HepG2 (cell line): ENCODE results near the gene LBX2. TPM values are rescaled to one million over a fixed set of nuclear protein-coding genes. Genes with fewer than 3 reads are reported as not detected.

Experiments
- GZF1 ChIP-seq: sonication (generic); formaldehyde crosslinking; IDR thresholded peaks from 2 replicates; pipeline ENCODE4 v1.5.1; 2020; ENCODE audit warnings: mild to moderate bottlenecking, missing genetic modification reagents
- HOXA7 ChIP-seq: sonication (generic); formaldehyde crosslinking; IDR thresholded peaks from 2 replicates; pipeline ENCODE4 v1.8.1; 2022; ENCODE audit warnings: mild to moderate bottlenecking, missing genetic modification reagents, moderate library complexity
- KAT7 ChIP-seq: IDR thresholded peaks from 2 replicates; pipeline ENCODE4 v1.6.1; 2018; ENCODE audit warnings: borderline replicate concordance, missing compliant biosample characterization
- KDM3A ChIP-seq: IDR thresholded peaks from 2 replicates; pipeline ENCODE4 v1.6.1; 2018; ENCODE audit warnings: low read depth, missing compliant biosample characterization
- MYPOP ChIP-seq: sonication (generic); formaldehyde crosslinking; IDR thresholded peaks from 2 replicates; pipeline ENCODE4 v1.8.1; 2023; ENCODE audit warnings: mild to moderate bottlenecking, moderate library complexity, missing genetic modification reagents
- ONECUT2 ChIP-seq: sonication (generic); formaldehyde crosslinking; IDR thresholded peaks from 2 replicates; pipeline ENCODE4 v1.4.0; 2020; ENCODE audit warnings: missing genetic modification reagents
- ZC3H4 ChIP-seq: sonication (generic); formaldehyde crosslinking; IDR thresholded peaks from 2 replicates; pipeline ENCODE4 v1.4.0; 2020; ENCODE audit warnings: missing genetic modification reagents, borderline replicate concordance
- ZFP62 ChIP-seq: sonication (generic); formaldehyde crosslinking; IDR thresholded peaks from 2 replicates; pipeline ENCODE4 v1.4.0; 2020; ENCODE audit warnings: missing genetic modification reagents
- ZNF567 ChIP-seq: sonication (generic); formaldehyde crosslinking; IDR thresholded peaks from 2 replicates; pipeline ENCODE4 v1.8.1; 2023; ENCODE audit warnings: mild to moderate bottlenecking, missing genetic modification reagents, borderline replicate concordance
- ZNF772 ChIP-seq: sonication (generic); formaldehyde crosslinking; IDR thresholded peaks from 2 replicates; pipeline ENCODE4 v1.5.0; 2020; ENCODE audit warnings: mild to moderate bottlenecking, missing genetic modification reagents
- ZNF782 ChIP-seq: sonication (generic); formaldehyde crosslinking; IDR thresholded peaks from 2 replicates; pipeline ENCODE4 v1.4.0; 2020; ENCODE audit warnings: missing genetic modification reagents, mild to moderate bottlenecking, borderline replicate concordance
- polyA plus RNA-seq, 8 experiments: library from polyadenylated mRNA; depleted of rRNA in 3 of 8; stranded (reverse) in 7 of 8; unstranded in 1 of 8; fragments of >200 nt; fragmentation: Illumina TruSeq in 4 of 8; extraction: Trizol in 4 of 8; gene quantifications; 2 replicates each; pipeline versions ENCODE4 v1.2.1 to v1.2.3, GENCODE V29; 2011 to 2016; ENCODE audit warnings: low read depth in 4 of 8, missing spikeins in 1 of 8, mixed read lengths in 1 of 8; ENCODE audit not compliant: insufficient read depth in 1 of 8
- total RNA-seq, 5 experiments: library from RNA; depleted of rRNA; stranded (reverse); fragments of >200 nt; fragmentation: Illumina TruSeq; extraction: Trizol; gene quantifications; 2 replicates each; pipeline ENCODE4 v1.2.3, GENCODE V29; 2016; ENCODE audit warnings: low read depth in 1 of 5
- TF ChIP-seq, protein P1 (sequence below): sonication (generic); formaldehyde crosslinking; IDR thresholded peaks from one replicate; pipeline ENCODE4 v1.5.1; 2020; ENCODE audit warnings: mild to moderate bottlenecking, missing genetic modification reagents; ENCODE audit errors: not compliant biosample characterization
- TF ChIP-seq, protein P2 (sequence below): sonication (generic); formaldehyde crosslinking; IDR thresholded peaks from 2 replicates; pipeline ENCODE4 v1.5.1; 2020; ENCODE audit warnings: missing genetic modification reagents, mild to moderate bottlenecking, borderline replicate concordance
- TF ChIP-seq, protein P3 (sequence below): sonication (generic); formaldehyde crosslinking; IDR thresholded peaks from 2 replicates; pipeline ENCODE4 v1.4.0; 2020; ENCODE audit warnings: mild to moderate bottlenecking, missing genetic modification reagents

Gene LBX2
- total and polyA plus RNA-seq, 2 of the 13 experiments (the other 11 are each of a cell fraction or from before 2014, with no cell fraction given): 6.4 to 8.1 TPM

GRCh38 chr2:74499267-74499939 lies at the start of gene LBX2 (continued):
- TF ChIP-seq MYPOP (CRISPR knock-in tag): peak; percentile 30; the same call in 1 of the 2 replicates
- TF ChIP-seq ZNF782 (CRISPR knock-in tag): 0 out of 2 replicates have a peak, but pooled peaks have one; percentile 50
- TF ChIP-seq, protein P1, sequence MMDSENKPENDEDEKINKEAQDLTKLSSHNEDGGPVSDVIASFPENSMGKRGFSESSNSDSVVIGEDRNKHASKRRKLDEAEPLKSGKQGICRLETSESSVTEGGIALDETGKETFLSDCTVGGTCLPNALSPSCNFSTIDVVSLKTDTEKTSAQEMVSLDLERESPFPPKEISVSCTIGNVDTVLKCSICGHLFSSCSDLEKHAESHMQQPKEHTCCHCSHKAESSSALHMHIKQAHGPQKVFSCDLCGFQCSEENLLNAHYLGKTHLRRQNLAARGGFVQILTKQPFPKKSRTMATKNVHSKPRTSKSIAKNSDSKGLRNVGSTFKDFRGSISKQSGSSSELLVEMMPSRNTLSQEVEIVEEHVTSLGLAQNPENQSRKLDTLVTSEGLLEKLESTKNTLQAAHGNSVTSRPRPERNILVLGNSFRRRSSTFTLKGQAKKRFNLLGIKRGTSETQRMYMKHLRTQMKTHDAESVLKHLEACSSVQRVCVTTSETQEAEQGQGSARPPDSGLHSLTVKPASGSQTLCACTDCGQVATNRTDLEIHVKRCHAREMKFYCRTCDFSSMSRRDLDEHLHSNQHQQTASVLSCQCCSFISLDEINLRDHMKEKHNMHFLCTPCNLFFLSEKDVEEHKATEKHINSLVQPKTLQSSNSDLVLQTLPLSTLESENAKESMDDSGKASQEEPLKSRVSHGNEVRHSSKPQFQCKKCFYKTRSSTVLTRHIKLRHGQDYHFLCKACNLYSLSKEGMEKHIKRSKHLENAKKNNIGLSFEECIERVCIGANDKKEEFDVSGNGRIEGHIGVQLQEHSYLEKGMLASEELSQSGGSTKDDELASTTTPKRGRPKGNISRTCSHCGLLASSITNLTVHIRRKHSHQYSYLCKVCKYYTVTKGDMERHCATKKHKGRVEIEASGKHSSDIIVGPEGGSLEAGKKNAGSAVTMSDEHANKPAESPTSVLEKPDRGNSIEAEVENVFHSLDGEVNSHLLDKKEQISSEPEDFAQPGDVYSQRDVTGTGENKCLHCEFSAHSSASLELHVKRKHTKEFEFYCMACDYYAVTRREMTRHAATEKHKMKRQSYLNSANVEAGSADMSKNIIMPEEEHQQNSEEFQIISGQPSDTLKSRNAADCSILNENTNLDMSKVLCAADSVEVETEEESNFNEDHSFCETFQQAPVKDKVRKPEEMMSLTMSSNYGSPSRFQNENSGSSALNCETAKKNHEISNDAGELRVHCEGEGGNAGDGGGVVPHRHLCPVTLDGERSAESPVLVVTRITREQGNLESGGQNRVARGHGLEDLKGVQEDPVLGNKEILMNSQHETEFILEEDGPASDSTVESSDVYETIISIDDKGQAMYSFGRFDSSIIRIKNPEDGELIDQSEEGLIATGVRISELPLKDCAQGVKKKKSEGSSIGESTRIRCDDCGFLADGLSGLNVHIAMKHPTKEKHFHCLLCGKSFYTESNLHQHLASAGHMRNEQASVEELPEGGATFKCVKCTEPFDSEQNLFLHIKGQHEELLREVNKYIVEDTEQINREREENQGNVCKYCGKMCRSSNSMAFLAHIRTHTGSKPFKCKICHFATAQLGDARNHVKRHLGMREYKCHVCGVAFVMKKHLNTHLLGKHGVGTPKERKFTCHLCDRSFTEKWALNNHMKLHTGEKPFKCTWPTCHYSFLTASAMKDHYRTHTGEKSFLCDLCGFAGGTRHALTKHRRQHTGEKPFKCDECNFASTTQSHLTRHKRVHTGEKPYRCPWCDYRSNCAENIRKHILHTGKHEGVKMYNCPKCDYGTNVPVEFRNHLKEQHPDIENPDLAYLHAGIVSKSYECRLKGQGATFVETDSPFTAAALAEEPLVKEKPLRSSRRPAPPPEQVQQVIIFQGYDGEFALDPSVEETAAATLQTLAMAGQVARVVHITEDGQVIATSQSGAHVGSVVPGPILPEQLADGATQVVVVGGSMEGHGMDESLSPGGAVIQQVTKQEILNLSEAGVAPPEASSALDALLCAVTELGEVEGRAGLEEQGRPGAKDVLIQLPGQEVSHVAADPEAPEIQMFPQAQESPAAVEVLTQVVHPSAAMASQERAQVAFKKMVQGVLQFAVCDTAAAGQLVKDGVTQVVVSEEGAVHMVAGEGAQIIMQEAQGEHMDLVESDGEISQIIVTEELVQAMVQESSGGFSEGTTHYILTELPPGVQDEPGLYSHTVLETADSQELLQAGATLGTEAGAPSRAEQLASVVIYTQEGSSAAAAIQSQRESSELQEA (CRISPR knock-in tag): no peak
- no peak for TF ChIP-seq ONECUT2
- TF ChIP-seq, protein P2, sequence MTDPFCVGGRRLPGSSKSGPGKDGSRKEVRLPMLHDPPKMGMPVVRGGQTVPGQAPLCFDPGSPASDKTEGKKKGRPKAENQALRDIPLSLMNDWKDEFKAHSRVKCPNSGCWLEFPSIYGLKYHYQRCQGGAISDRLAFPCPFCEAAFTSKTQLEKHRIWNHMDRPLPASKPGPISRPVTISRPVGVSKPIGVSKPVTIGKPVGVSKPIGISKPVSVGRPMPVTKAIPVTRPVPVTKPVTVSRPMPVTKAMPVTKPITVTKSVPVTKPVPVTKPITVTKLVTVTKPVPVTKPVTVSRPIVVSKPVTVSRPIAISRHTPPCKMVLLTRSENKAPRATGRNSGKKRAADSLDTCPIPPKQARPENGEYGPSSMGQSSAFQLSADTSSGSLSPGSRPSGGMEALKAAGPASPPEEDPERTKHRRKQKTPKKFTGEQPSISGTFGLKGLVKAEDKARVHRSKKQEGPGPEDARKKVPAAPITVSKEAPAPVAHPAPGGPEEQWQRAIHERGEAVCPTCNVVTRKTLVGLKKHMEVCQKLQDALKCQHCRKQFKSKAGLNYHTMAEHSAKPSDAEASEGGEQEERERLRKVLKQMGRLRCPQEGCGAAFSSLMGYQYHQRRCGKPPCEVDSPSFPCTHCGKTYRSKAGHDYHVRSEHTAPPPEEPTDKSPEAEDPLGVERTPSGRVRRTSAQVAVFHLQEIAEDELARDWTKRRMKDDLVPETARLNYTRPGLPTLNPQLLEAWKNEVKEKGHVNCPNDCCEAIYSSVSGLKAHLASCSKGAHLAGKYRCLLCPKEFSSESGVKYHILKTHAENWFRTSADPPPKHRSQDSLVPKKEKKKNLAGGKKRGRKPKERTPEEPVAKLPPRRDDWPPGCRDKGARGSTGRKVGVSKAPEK: peak; percentile 75; the same call in 1 of the 2 replicates
- TF ChIP-seq KDM3A (CRISPR knock-in tag): no peak
- TF ChIP-seq ZC3H4: no peak
- TF ChIP-seq ZFP62: no peak
- peak; percentile 26; the same call in 1 of the 2 replicates for TF ChIP-seq ZNF772
- no peak for TF ChIP-seq ZNF567 (CRISPR knock-in tag)
- 0 out of 2 replicates have a peak, but pooled peaks have one; percentile 69 for TF ChIP-seq GZF1 (CRISPR knock-in tag)
- TF ChIP-seq, protein P3, sequence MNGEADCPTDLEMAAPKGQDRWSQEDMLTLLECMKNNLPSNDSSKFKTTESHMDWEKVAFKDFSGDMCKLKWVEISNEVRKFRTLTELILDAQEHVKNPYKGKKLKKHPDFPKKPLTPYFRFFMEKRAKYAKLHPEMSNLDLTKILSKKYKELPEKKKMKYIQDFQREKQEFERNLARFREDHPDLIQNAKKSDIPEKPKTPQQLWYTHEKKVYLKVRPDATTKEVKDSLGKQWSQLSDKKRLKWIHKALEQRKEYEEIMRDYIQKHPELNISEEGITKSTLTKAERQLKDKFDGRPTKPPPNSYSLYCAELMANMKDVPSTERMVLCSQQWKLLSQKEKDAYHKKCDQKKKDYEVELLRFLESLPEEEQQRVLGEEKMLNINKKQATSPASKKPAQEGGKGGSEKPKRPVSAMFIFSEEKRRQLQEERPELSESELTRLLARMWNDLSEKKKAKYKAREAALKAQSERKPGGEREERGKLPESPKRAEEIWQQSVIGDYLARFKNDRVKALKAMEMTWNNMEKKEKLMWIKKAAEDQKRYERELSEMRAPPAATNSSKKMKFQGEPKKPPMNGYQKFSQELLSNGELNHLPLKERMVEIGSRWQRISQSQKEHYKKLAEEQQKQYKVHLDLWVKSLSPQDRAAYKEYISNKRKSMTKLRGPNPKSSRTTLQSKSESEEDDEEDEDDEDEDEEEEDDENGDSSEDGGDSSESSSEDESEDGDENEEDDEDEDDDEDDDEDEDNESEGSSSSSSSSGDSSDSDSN (CRISPR knock-in tag): peak; percentile 80
- TF ChIP-seq HOXA7 (CRISPR knock-in tag): no peak
- 0 out of 2 replicates have a peak, but pooled peaks have one; percentile 19 for TF ChIP-seq KAT7 (CRISPR knock-in tag)
